ENCODE data around the gene NSFL1C.
"Not testable (repeated sequence)": the region's sequence is repeated elsewhere in the genome, so short reads cannot be mapped to it uniquely, and the experiment has no call there.

NSFL1C gene

DNA sequence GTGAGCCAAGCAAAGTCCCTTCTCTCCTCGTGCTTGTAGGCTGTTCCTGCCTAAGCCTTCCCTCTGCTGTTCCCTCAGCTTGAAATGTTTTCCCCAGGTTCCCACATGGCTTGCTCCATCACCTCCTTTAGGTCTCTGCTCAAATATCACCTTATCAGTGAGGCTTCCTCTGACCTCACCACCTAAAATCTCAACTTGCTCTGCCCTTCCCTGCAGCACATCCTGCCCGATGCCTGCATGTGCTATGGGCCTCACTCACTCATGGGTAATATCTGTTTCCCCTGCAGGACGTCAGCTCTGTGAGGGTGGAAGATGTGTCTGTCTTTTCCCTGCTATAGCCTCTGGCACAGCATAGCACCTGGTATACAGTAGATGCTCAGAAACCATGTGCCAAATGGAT lies 43.9 kb downstream of the NSFL1C start:
- DNase-seq = no peak

DNA sequence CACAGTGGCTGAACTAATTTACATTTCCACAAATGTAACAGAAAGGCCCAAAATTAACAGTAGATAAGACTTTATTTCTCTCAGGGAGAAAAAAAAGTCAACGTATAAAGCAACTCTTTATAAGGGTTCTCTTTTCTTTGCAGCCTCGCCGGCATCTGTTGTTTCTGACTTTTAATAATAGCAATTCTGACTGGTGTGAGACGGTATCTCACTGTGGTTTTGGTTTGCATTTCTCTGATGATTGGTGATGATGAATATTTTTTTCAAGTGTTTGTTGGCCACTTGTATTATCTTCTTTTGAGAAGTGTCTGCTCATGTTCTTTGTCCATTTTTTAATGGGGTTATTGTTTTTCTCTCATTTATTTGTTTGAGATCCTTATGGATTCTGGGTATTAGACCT lies 46.6 kb downstream of the NSFL1C start:
- no peak for DNase-seq

DNA sequence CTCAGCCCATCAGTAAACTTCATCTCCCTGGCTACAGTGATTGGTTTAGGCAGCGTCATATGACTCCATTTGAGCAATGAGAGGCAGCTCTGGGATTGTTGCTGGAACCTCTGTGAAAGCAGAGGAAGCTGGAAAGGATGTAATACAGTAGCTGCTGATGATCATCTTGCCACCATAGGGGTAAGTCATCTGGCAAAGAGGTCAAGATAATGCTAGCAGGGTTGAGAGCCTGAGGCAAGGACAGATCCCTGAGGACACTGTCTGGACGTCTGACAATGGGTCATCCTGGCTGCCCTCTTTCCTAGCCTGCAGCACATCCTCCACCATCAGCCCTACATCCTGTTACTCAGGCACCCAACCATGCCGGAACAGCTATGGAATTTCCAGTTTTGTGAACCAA lies 48.3 kb downstream of the NSFL1C start:
- DNase-seq = no peak

DNA sequence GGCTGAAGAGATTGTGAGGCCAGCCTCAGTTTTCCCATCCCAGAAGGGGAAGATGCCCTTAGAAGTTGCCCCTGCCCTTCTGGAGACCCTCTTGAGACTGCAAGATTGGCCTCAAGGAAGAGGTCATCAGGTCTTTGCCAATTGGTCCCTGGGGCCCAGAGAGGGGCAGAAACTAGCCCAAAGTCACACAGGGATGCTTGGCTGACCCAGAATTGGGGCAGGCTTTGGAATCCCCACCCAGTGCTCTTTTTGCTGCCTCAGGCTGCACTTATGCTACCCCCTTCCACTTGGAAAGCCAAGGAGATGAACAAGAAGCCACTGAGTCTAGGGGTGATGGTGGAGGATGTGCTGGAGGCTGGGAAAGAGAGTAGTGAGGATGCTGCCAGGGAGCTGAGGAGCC lies 48.9 kb downstream of the NSFL1C start:
- DNase-seq = no peak

DNA sequence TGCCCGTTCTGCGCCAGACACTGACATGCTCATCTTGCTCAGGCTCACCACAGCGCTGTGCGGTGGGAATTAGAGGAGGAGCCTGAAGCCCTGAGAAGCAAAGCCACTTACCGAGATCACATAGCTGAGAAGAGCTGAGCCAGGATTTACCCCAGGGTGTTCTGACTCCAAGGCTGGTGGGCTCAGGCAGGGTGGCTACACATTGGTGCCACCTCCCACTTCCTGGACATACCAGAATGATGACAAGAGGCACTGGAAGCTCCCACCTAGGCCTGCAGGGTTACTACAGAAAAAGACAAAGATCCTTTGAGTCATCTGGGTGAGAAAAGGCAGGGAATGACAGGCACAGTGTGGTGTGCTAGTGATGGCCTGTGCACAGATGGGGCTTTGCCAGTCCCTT lies 49.4 kb downstream of the NSFL1C start:
- DNase-seq = no peak

DNA sequence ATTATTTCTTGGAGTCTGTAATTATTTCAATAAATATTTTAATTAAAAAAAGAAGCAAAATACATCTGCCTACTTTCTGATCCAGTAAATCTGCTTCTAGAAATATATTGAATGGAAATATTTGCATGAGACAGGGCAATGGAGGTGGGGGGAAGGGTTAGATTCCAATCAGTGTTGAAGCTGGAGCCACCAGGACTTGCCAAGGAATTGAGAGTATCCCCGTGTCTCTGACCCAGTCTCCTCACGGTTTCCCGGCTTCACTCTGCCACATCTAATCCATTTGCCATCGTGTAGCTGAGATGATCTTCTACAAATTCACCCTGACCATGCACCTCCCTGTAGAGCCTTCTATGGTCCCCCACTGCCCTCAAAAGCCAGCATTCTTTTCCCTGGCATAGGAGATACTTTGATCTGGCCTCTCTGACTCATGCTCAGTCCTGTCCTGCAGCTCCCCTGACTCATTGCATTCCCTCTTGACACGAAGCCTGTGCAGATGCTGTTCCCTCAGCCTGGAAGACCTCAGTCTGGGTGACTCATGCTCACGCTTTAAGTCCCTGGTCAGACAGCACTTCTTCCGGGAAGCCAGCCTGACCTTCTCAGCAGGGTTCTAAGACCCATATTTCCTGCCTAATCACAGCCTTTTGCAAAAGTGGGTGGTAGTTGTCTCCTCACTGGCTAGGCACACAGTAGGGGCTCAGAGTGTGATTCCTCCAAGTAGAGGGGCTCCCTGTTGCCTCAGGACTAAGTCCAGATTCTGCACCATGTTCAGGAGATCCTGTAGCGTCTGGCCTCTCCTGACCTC lies 50.8 kb downstream of the NSFL1C start:
- no peak for DNase-seq

DNA sequence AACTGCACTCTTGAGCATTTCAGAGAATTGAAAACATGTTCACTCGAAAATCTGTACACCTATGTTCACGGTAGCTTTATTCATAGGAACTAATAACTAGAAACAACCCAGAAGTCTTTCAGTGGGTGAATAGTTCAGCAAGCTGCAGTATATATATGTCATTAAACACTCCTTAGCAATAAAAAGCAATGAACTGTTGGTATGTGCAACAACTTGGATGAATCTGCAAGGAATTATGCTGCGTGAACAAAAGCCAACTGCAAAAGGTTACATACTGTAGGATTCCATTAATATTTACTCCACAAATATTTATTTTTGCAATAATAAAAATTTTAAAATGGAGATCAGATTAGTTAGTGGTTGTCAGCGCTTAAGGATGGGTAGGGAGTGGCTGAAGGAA lies 51.7 kb downstream of the NSFL1C start:
- DNase-seq = no peak

DNA sequence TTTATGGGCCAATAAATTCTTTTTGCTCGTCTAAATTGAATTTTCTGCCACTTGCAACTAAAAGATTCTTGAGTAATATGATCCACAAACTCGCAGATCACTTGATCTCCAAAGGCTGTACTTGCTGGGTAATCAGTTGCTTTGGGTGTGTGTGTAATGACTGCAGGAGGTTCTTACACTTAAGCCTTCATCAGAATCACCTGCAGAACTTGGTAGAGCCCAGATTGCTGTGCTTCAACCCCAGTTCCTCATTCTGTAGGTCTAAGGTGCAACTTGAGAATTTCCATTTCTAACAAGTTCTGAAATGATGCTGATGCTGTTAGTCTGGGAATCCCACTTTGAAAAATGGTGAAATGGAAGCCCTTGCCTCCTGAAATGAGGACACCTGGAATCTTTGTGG lies 60.8 kb downstream of the NSFL1C start:
- no peak for DNase-seq

DNA sequence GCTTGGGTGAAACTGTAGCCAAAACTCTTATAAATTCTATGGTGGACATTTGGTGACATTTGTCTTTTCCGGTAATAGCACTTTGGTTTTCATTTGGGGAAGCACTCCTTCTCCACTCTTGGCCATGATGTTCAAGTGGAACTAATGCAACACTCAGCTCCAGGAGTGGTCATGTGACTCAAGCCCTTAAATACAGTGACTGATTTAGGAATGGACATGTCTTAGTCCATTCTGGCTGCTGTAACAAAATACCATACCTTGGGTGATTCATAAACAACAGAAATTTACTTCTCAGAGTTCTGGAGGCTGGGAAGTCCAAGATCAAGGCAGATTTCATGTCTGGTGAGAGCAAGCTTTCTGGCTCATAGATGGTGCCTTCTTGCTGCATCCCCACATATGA lies 63.0 kb downstream of the NSFL1C start:
- DNase-seq = no peak

DNA sequence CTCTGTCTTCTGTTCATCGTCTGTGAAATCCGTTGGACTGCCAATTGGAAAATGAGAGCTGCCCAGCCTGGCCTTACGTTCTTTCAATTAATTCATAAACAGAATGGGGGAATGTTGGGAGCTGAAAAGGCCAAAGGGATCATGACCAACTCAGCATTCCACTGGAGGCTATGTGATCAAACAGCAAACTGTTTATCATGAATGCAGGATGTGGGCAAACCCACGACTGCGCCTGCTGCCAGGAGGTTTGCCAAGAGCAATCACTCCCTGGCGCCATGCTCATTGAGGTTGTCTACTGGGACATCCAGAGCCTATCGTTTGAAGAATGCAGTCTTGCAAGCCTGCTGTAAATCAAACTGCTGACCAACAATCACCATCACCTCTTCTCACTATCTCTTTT lies 64.5 kb downstream of the NSFL1C start:
- DNase-seq = peak; percentile 11

DNA sequence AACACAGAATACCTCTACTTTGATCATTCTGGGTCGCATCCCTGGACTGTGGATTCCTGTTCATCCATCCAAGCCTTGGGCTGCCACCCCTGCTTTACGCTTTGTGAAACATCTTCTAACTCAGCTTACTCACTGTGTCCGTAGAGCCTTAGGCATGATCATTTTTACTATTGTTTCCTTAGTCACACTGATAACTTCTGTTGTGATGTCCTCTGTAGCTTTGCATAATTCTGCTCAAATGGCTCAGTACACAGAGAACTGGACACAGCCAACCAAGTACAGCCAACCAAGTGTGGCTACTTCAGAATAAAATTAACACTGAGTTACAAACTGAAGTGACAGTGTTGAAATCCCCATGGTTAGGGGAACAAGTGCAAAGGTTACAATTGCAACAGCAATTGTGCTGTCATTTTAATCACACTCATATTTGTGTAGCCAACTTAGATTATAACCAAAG lies 65.2 kb downstream of the NSFL1C start:
- no peak for DNase-seq

DNA sequence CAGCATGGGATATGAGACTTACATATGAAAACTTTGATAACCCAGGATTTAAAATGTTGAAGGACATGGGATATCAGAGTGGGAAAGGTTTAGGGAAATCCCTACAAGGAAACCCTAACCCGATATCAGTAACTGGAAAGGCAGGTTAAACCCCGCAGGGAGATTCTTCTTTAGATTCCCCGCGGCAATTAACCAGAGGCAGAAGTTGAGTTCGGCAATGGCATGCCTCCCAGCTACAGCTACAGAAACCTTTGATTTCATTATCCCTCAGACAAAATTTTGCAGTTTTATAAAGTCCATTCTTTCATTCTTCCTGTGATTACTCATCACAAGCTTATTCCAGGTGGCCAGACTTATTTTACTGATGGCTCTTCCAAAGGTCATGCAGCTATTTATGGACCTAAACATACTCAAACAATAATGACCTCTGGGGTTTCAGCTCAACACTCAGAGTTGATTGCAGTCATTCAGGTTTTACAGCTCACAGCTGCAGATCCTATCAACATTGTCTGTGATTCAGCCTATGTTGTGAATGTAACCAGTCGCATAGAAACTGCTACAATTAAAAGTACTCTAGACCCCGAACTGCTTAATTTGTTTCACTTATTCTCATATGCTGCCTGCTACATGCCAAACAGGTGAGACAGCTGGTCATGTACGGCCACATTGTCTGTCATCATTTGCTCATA lies 66.8 kb downstream of the NSFL1C start:
- DNase-seq = not testable (repeated sequence)

DNA sequence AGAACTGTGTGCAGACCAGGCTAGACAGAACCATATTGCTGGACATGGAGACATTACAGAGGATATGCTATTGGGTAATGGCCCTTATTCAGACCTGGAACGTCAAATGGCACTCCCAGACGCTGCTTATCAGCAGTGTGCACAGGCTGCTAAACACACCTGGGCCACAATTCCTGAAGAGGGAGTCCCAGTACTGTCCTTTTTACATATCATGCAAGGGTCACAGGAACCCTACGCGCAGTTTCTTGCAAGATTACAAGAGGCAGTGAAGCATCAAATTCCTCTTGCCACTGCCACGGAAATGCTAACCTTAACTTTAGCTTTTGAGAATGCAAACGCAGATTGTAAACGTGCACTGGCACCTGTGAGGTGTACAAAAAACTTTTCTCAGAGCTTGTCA lies 68.5 kb downstream of the NSFL1C start:
- not testable (repeated sequence) for DNase-seq

DNA sequence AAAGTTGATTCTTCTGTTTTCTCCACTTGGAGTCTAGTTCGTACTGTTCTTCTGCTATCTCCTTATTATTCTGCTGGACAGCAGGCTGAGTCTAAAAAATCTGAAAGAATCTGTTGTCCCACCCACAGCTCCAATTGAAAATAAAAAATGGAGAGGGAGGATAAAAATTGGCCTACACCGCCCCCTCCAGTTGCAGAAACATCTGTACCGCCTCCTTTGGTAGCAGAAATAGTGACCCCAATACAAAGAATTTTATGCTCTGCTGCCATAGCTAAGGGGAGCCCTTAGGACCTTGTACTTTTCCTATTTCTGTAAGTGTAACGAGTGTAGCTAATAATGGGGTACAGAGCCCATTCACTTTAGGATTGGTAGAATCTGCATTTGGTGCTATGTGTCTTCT lies 68.9 kb downstream of the NSFL1C start:
- DNase-seq = no peak

DNA sequence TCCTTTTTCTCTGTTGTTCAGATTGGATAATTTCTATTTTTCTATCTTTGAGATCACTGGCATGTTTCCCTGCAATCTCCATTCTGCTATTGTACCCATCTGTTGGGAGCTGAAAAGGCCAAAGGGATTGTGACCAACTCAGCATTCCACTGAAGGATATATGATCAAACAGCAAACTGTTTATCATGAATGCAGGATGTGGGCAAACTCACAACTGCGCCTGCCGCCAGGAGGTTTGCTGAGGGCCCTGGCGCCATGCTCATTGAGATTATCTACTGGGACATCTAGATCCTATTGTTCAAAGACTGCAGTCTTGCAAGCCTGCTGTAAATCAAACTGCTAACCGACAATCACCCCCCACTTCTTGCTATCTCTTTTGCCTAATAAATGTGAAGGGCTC lies 69.9 kb downstream of the NSFL1C start:
- DNase-seq = no peak

DNA sequence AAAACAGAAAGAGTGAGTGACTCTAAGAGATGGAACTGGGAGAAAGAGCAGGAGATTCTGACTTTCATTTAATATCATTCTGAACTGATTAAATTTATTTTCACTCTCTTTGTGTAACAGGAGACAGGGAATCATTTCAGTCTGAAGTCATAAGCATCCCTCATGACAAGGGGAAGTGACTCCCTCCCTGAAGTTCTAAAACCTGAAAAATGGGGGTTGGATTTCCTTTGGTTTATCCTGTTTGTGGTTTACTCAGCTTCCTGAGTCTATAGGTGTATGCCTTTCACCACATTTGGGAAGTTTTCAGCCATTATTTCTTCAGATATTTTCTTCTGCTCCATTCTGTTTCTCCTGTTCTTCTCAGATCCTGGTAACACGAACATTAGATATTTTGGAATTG lies 70.4 kb downstream of the NSFL1C start:
- DNase-seq = no peak

DNA sequence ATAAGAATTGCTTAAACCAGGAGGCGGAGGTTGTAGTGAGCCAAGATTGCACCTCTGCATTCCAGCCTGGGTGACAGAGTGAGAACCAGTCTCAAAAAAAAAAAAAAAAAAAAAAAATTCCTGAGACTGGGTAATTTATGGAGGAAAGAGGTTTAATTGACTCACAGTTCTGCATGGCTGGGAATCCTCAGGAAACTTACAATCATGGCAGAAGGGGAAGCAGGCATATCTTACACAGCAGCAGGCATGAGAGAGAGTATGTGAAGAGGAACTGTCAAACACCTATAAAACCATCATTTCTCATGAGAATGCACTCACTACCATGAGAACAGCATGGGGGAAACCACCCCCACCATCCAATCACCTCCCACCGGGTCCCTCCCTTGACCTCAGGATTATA lies 72.0 kb downstream of the NSFL1C start:
- DNase-seq = no peak

DNA sequence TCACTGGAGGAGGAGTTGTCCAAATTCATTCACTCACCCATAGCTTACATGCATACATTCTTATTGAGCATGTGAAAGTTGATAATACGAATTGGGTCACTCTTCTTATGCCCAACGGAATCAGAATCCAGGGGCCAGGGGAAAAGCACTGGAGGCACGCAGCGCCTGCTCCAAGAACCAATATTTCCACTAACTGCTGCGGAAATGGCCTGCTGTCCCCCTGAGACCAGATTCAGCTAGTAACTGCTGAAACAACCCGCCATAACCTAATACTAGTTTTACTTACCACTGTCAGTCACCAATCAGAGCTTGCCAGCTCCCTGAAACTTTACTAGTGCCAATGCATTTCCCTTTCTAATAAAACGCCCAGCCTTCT lies 73.2 kb downstream of the NSFL1C start:
- DNase-seq = no peak

DNA sequence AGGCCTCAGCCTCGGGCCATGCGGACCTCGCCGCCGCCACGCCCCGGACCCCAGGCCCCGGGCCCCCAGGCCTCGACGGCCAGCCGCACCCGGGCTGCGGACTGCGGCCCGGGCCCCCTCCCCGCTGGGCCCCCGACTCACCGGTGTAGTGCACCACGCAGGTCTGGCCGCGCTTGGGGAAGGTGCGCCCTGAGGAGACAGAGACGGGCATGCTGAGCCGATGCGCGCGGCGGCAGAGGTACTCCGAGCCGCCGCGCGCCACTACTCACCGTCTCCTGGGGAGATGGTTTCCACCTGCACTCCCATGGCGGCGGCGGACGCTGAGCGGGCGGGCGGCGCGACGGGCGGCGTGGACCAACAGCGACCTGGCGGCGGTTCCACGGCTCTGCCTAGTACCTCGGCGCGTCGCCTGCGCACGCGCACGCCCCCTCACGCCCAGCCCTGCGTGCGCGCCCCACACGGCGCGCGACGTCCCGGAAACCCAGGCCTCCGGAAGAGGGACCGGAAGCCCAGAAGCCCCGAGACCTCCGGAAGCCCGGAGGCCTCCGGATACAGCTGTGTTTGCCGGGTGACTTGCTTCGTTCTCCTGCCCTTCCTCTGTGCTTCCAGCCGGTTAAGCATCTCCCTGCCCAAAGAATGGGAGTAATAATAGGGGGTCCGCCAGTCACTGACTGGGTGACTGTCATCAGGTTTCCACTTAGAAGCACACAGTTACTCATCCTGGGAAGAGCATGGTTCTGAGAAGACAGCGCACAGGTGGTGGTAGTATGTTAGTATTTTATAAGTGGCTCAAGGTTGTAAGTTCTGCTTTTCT lies 73.7 kb downstream of the NSFL1C start, which contains the start of gene FKBP1A:
FKBP1A (minus strand) TSS at position 362 of the 814 bp plus-strand sequence; CDS start at position 306, 56 bp downstream.
- peak; percentile 93 for DNase-seq

DNA sequence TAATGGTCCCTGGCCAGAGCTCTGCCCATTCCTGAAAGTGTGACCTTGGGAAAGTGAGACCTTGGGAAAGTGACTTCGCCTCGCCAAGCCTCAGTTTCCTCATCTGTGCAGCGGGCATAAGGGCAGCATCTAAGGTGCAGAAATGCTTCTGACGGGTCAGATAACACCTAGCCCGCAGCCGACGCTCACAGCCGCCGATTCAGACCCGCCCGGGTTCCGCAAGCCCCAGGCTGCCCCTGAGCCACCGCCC lies 74.3 kb downstream of the NSFL1C start:
- DNase-seq = no peak
